22Rv1 (cell line): ENCODE data around the gene PCSK5.

Experiments used
- ZFX ChIP-seq: fragments of 450-650 bp; IDR thresholded peaks from 2 replicates; pipeline ENCODE4 v1.6.1; 2017; ENCODE audit warnings: antibody characterized with exemption, borderline replicate concordance
- TF ChIP-seq, protein P1 (sequence below): fragments of 450-650 bp; IDR thresholded peaks from 2 replicates; pipeline ENCODE4 v1.5.1; 2017; ENCODE audit warnings: mild to moderate bottlenecking

DNA sequence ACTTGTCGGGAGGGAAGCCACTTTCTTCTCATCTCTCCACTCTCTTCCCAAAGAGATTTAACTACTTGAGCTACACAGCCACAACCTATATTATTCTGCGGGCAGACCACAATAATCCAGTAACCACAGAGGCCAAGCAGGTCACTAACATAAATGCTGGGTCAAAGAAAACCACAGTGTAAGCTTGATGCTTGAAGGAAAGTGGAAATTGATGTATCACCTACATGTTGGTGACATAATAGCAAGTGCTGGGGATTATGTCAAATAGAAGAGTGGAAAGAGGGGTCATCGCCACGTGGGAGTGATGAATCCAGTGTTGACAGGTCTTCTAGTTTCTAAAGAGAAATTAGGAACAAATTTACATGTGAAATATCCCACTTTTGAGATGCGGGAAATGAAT lies 462.8 kb downstream of the PCSK5 start:
- TF ChIP-seq, protein P1, sequence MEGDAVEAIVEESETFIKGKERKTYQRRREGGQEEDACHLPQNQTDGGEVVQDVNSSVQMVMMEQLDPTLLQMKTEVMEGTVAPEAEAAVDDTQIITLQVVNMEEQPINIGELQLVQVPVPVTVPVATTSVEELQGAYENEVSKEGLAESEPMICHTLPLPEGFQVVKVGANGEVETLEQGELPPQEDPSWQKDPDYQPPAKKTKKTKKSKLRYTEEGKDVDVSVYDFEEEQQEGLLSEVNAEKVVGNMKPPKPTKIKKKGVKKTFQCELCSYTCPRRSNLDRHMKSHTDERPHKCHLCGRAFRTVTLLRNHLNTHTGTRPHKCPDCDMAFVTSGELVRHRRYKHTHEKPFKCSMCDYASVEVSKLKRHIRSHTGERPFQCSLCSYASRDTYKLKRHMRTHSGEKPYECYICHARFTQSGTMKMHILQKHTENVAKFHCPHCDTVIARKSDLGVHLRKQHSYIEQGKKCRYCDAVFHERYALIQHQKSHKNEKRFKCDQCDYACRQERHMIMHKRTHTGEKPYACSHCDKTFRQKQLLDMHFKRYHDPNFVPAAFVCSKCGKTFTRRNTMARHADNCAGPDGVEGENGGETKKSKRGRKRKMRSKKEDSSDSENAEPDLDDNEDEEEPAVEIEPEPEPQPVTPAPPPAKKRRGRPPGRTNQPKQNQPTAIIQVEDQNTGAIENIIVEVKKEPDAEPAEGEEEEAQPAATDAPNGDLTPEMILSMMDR, result no peak
- TF ChIP-seq ZFX, result no peak
